Stimulated activated naive CD8-positive, alpha-beta T cell treated with anti-CD3 and anti-CD28 coated beads, Interleukin-15, Interleukin-2, amounts not matched to agents 100 U/mL and 50 U/mL, for 24 hours (primary cell): ENCODE results near the gene MYPN.
"Not testable (repeated sequence)": the region's sequence is repeated elsewhere in the genome, so short reads cannot be mapped to it uniquely, and the experiment has no call there.

Experiments used
- ATAC-seq: fragments of 150-1000 bp; cut with Tn5 transposase; one replicate; pipeline ENCODE4 v1.10.0; 2021
- DNase-seq: peaks from one replicate; pipeline ENCODE4 v3.0.0; 2021

Gene MYPN

GRCh38 chr10:68135922-68136792 is 26.9 kb downstream of the MYPN start:
- DNase-seq (no peak), ATAC-seq (no peak)

GRCh38 chr10:68137171-68137570 is 27.9 kb downstream of the MYPN start:
- no peak for ATAC-seq

DNA sequence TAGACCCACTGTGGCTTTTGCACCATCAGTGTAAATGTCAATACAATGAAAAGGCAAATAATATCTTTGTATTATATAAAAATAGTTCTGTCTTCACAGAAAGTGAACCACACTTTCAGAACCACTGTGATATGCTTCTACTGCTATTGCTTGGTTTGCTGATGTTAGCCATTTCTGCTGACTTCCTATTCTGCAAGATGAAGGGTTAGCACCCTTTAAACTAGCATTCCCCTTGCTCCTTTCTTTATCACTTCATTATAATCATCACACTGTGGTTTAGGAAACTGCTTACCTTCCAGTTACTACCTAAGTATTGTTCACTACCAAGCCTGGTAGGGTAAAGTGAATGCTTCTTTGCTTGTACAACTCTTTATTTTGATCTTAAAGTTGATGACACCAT is 29.2 kb downstream of the MYPN start:
- no peak for ATAC-seq

More at GRCh38 chr10:68137171-68137570, 27.9 kb downstream of the MYPN start:
- no peak for DNase-seq

GRCh38 chr10:68139448-68140272 is 30.4 kb downstream of the MYPN start:
- ATAC-seq (no peak), DNase-seq (no peak)

More for the DNA sequence above, 29.2 kb downstream of the MYPN start:
- DNase-seq = no peak

DNA sequence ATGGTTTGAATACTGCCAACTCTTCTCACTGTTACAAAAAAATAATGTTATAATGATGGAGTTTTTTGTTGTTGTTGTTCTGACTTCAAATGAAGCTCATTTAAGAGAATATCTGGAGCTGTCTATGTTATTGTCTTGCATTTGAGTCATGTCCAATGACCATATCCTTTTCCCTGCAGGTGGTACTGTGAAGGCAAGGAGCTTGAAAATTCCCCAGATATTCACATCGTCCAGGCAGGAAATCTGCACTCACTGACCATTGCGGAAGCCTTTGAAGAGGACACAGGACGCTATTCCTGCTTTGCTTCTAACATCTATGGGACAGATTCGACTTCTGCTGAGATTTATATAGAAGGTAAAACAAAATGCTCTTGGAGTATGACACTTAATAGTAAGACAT is 33.5 kb downstream of the MYPN start:
- DNase-seq = no peak
- ATAC-seq = no peak

GRCh38 chr10:68144709-68145108 is 35.4 kb downstream of the MYPN start:
- ATAC-seq (no peak), DNase-seq (no peak)

- ATAC-seq = no peak
- DNase-seq = no peak
Measured at GRCh38 chr10:68145705-68146104, 36.4 kb downstream of the MYPN start.

- DNase-seq = no peak
- no peak for ATAC-seq
Measured at GRCh38 chr10:68146133-68146532, 36.8 kb downstream of the MYPN start.

DNA sequence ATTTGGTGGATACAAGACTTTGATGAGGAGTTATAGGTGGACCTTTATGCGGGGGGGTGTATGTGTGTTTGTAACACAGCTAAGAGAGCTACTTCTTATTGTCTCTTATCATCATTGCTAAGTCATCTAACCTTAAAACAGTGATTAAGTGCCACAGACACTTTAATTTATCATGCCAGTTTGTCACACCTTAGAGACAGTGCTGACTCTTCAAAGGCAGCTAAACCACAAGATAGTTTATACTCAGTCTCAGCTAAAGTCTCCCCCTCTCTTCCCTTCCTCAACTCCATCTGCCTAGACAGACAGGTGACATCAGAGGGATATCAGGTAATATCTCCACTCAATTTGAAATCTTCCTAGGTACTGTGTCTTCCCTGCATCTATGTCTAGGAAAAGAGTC is 42.2 kb downstream of the MYPN start:
- DNase-seq (no peak), ATAC-seq (no peak)

GRCh38 chr10:68153473-68154210 is 44.4 kb downstream of the MYPN start:
- ATAC-seq (peak; percentile 61), DNase-seq (no peak)

DNA sequence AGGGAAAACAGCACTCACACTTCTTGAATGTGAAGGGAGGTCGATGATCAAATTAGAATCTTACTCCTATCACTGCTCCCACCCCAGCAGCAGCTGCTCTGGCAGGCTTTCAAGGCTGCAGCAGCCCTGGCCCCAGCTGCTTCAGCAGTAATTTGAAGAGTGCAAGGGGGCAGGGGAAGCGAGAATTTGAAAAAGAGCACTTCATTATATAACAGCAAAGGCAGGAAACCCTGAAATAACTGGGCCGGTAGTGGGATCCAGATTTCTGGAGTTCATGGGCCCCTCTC is 44.9 kb downstream of the MYPN start:
- ATAC-seq (no peak), DNase-seq (no peak)

DNA sequence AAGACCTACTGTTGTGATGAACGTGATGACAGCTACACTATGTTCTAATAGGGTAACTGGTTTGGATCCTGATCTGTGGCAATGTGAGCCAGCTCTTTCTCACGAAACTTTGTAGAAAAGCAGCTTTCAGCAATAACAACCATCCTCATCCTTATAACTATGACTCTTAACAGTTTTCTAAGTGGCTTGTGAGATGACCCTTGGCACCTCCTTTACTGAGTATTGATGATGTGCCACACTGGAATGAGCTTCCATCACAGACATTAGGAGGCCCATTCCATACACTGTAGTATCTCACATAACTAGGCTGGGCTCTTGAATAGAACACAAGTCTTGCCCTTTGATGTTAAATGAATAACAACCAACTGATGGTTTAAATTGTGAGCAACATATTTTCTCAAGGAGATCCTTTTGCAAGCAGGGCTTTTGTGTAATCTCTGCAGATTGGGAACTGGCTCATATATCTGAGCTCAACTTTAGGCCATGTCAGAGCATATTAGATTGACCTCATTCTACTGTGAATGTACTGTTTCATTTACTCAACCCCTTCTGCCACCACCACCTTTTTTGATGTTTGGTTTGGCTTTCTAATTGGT is 46.4 kb downstream of the MYPN start:
- DNase-seq (no peak), ATAC-seq (no peak)

GRCh38 chr10:68156373-68157185 is 47.3 kb downstream of the MYPN start:
- peak; percentile 40 for ATAC-seq
- DNase-seq = peak; percentile 67

GRCh38 chr10:68157522-68157921 is 48.2 kb downstream of the MYPN start:
- DNase-seq, ATAC-seq: not testable (repeated sequence)

DNA sequence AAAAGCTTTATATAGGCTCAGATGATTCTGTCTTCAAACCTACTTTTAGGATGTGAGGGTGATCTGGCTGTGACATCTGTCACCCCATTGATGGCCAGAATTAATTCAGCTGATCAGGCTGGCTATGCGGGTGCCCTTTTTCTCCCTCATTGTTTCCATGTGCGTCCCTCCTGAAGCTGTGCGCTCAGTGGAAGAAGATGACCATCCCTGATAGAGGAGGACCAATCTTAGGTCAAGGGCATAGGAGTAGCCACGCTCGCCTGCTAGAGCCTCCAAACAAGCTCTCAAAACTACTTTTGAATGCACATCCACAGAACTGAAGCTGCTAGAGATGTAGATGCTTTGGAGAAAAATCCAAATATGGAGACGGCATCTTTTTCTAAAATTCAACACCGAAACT is 48.7 kb downstream of the MYPN start:
- DNase-seq (no peak), ATAC-seq (no peak)

DNA sequence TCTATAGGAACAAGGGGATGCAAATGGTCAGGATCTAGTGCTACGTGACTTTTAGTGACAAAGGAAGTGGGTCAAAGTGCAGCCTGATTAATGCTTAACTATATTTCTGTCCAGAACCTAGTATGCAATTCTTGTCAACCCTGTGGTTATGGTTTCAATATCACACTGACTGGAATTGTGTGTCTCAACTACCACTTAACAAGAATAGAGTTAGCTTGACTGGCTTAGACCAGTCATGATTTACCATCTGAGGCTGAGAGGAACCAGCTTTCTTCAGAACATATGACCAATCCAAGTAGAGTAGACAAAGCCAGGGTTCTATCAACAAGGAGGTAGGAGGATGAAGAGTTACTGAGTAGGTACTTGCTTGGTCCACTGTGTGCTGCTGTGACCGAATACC is 54.4 kb downstream of the MYPN start:
- DNase-seq (no peak), ATAC-seq (peak; percentile 52)

DNA sequence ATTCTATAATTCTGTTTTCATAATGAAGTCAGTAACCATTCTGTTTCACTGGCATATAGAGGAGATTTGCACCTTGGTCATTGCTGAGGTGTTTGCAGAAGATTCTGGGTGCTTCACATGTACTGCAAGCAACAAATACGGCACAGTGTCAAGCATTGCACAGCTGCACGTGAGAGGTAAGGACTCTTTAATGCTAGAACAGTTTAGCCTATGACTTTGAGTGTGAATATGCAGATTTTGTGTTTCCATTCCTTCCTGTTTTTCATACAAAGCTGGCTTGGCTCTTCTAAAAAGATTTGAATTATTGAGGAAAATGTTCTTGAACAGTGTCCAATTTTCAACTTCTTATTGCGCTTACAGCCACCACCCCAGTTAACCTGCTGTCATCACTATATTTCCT is 56.4 kb downstream of the MYPN start:
- DNase-seq (no peak), ATAC-seq (no peak)

DNA sequence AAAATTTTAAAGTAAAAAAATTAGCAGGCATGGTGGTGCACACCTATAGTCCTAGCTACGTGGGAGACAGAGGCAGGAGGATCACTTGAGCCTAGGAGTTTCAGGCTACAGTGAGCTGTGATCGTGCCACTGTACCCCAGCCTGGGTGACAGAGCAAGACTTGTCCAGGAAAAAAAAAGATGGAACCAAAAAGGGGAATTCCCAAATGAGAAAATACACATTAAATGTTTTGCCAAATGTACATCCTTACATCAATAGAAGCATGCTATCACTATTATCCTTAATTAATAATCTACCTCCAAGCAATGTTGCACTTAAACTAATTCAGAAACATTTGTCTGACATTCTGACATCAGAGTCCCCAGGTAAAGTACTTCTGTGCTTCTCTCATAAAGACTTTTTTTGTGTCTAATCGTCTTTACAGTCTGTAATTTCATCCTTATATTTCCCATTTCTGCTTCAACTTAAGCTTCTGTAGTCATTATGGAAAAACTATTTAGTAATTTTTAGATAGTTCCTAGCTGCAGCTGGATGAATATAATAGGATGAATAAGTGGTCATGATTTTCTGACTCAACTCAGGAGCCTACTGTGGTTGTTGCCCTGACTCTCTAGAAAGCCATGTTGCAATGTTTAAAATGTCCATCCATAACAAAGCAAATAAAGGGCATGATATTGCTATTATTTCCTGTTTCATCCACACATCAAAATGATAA is 57.7 kb downstream of the MYPN start:
- no peak for DNase-seq

GRCh38 chr10:68167586-68168189 is 58.4 kb downstream of the MYPN start:
- DNase-seq (no peak), ATAC-seq (no peak)

More for the DNA sequence above, 57.7 kb downstream of the MYPN start:
- no peak for ATAC-seq

DNA sequence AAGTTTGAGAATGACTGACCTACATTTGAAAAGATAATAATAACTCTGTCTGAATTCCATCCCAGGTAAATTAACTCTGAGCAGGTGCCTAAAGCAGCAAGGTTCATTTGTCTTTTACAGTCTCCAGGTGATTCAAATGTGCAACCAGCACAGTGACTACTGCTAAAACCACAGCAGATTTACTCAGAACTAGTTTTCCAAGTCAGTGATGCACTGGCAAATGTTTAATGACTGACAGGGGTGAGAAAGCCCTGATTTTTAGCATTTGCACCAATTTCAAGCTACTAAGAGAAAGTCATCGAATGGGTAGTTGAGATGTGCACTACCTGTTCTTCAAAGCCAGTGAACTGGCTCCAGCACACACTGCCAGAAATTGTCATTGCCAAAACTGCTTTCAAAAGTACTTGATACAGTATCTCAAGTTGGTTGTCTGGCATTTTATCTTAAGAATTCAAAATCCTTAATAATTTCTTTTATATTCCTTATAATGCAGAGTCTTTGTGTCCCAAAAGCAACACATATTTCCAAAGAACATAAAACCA is 62.3 kb downstream of the MYPN start:
- ATAC-seq = no peak
- no peak for DNase-seq
